Astrocyte of the spinal cord (primary cell): ENCODE data around the gene NKD2.

Source experiments
- DNase-seq: peaks from one replicate; pipeline ENCODE4 v3.0.0; 2011; ENCODE audit warnings: low read depth, low spot score
- H3K4me3 ChIP-seq: 2 replicates; pipeline ENCODE4 v1.5.1; 2011; ENCODE audit warnings: low read depth, mild to moderate bottlenecking, low read length, moderate library complexity
- CTCF ChIP-seq: IDR thresholded peaks from 2 replicates; pipeline ENCODE4 v1.5.1; 2012; ENCODE audit warnings: low read depth, mild to moderate bottlenecking, low read length, inconsistent platforms
- in situ Hi-C: cut with HindIII; loops from 2 replicates; pipeline ENCODE4 v1.10.0; 2017; ENCODE audit warnings: low sequenced_read_pairs

NKD2 gene, protein sequence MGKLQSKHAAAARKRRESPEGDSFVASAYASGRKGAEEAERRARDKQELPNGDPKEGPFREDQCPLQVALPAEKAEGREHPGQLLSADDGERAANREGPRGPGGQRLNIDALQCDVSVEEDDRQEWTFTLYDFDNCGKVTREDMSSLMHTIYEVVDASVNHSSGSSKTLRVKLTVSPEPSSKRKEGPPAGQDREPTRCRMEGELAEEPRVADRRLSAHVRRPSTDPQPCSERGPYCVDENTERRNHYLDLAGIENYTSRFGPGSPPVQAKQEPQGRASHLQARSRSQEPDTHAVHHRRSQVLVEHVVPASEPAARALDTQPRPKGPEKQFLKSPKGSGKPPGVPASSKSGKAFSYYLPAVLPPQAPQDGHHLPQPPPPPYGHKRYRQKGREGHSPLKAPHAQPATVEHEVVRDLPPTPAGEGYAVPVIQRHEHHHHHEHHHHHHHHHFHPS

DNA sequence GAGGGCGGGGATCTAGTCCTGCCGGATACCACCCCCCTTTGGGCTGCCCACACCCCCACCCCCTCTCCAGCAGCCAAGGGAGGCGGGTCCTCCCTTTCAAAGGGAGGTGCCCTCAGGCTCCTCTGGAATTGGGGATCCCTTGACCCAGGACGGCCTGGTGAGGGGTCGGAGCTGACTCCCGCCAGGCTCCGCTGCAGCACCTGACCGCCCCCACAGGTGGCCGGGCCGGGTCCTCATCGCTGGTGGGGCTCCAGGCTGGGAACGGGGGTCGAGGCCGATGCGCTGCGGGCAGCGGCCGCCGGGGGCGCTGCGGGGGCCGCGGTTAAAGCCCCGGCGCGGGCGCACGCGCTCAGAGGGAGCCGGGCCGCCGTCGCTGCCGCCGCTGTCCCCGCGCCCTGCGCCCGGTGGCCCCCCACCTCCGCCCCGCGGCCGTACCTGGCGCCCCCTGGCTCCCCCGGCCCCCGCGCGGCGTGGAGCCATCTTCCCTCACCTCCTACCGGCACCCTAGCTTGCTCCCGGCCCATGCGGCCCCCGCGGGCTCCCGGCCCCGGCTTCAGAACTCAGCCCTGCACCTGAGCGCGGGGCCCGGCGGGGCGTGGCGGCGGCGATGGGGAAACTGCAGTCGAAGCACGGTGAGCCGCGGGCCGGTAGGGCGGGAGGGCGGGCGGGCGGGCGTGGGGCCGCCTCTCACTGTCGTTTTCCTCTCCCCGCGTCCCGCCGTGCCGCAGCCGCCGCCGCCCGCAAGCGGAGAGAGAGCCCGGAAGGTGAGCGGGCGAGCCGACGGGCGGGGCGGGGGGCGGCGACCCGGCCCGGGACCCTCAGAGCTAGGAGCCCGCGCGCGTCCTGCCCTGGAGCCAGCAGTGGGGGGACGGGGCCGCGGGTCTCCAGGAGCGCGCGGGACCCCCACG is at the start of gene NKD2:
NKD2 (plus strand) TSS at position 352 of the 908 bp plus-strand sequence; CDS start at position 608, 256 bp downstream.
- no peak within 1 kb of the TSS for H3K4me3 ChIP-seq
- in situ Hi-C loops, result no loop called here
- no peak for DNase-seq
- peak; percentile 44 for TF ChIP-seq CTCF

- no peak overlapping the region for H3K4me3 ChIP-seq
- no peak for TF ChIP-seq CTCF
- in situ Hi-C loops, result no loop called here
- DNase-seq, result no peak
These were observed 48.7 kb upstream of the NKD2 start for GRCh38 chr5:959581-960531.

- in situ Hi-C loops, result no loop called here
- TF ChIP-seq CTCF, result no peak
- H3K4me3 ChIP-seq, result no peak overlapping the region
- DNase-seq, result no peak
These were observed 48.1 kb upstream of the NKD2 start for GRCh38 chr5:960551-960950.

- TF ChIP-seq CTCF, result no peak
- no peak overlapping the region for H3K4me3 ChIP-seq
- in situ Hi-C loops, result no loop called here
- no peak for DNase-seq
These were observed 47.4 kb upstream of the NKD2 start for GRCh38 chr5:961002-961710.

GRCh38 chr5:961711-962240 is 46.8 kb upstream of the NKD2 start:
- no peak for TF ChIP-seq CTCF
- H3K4me3 ChIP-seq, result no peak overlapping the region
- in situ Hi-C loops, result no loop called here
- no peak for DNase-seq
